Loucy (cell line): Measurements from ENCODE around the gene FGD5.

ENCODE experiments used
- EZH2phosphoT487 ChIP-seq: fragments of 200-600 bp; IDR thresholded peaks from 2 replicates; pipeline ENCODE4 v1.6.1; 2018; ENCODE audit warnings: antibody characterized with exemption, mild to moderate bottlenecking, moderate library complexity, borderline replicate concordance
- TF ChIP-seq, protein P1 (sequence below): fragments of 200-600 bp; sonication (generic); conservative IDR thresholded peaks from 2 replicates; pipeline ENCODE4 v1.5.1; 2014; ENCODE audit warnings: mild to moderate bottlenecking, antibody characterized with exemption, low read length

- TF ChIP-seq, protein P1, sequence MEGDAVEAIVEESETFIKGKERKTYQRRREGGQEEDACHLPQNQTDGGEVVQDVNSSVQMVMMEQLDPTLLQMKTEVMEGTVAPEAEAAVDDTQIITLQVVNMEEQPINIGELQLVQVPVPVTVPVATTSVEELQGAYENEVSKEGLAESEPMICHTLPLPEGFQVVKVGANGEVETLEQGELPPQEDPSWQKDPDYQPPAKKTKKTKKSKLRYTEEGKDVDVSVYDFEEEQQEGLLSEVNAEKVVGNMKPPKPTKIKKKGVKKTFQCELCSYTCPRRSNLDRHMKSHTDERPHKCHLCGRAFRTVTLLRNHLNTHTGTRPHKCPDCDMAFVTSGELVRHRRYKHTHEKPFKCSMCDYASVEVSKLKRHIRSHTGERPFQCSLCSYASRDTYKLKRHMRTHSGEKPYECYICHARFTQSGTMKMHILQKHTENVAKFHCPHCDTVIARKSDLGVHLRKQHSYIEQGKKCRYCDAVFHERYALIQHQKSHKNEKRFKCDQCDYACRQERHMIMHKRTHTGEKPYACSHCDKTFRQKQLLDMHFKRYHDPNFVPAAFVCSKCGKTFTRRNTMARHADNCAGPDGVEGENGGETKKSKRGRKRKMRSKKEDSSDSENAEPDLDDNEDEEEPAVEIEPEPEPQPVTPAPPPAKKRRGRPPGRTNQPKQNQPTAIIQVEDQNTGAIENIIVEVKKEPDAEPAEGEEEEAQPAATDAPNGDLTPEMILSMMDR: no peak
- TF ChIP-seq EZH2phosphoT487: no peak
Measured at GRCh38 chr3:14842277-14842676, 23.5 kb downstream of the FGD5 start.
